Motor neuron (in vitro differentiated cells): ENCODE measurements around the gene NTN1. TPM values are rescaled to one million over a fixed set of nuclear protein-coding genes. Genes with fewer than 3 reads are reported as not detected.

Experiments
- ATAC-seq, 8 experiments: fragments of 200-7000 bp; cut with Tn5 transposase; replicated peaks in 6 of 8; 2 replicates each; pipeline ENCODE4 v1.8.0; 2021; ENCODE audit warnings: mild to moderate bottlenecking in 8 of 8, moderate library complexity in 8 of 8
- H3K27ac ChIP-seq, 2 donors: fragments of 250-450 bp; sonication (Bioruptor Pico); 2 replicates each; pipeline ENCODE4 v1.9.0; 2021; ENCODE audit warnings: antibody characterized with exemption in 2 of 2, mild to moderate bottlenecking in 2 of 2, moderate library complexity in 1 of 2
- H3K4me1 ChIP-seq, 2 donors: fragments of 250-450 bp; sonication (Bioruptor Pico); replicated peaks in 1 of 2; 2 replicates each; pipeline ENCODE4 v1.6.1; 2021; ENCODE audit warnings: antibody characterized with exemption in 2 of 2, mild to moderate bottlenecking in 2 of 2, moderate library complexity in 1 of 2
- H3K4me3 ChIP-seq, 5 donors: fragments of 250-450 bp; sonication (Bioruptor Pico); 2 replicates each; pipeline ENCODE4 v1.9.0; 2021; ENCODE audit warnings: antibody characterized with exemption in 5 of 5, mild to moderate bottlenecking in 5 of 5, moderate library complexity in 4 of 5
- WGBS, 10 experiments: fragments of 450-650 bp; shearing (Covaris generic); methylation state at CpG; one replicate each; pipeline ENCODE4 v1.0.0; 2022; 5-methylcytosine and 5-hydroxymethylcytosine counted together
- in situ Hi-C, 9 experiments: fragments of 400-800 bp; cut with MboI; loops; one replicate each; pipeline ENCODE4 v1.15.0; 2021; ENCODE audit warnings: low sequenced_read_pairs in 9 of 9, low pct_unique_long_range_greater_than_20kb in 2 of 9; ENCODE audit not compliant: unreplicated experiment in 9 of 9
- total RNA-seq, 8 experiments: library from RNA; unstranded; fragments of 300-600 nt; gene quantifications; 2 replicates each; pipeline versions ENCODE4 v1.2.3 to v1.2.4, GENCODE V29; 2022

Gene NTN1
- total RNA-seq, 8 experiments from 2014 or later, result 8.0 to 491 (median 16.4) TPM

GRCh38 chr17:9240659-9241370, 219.5 kb downstream of the NTN1 start:
- H3K4me1 ChIP-seq, result peaks cover 61 to 64% of the 10 kb centered on the region in 2 donors
- ATAC-seq, result peak; percentile 1 to 61 (median 55)
- WGBS, 10 experiments, result 0 to 78% (median 24%) methylated on average over 1 to 3 of the region's 17 CpGs; no CpG with 5 or more reads in 6 of the 10 experiments
- H3K4me3 ChIP-seq, result peak overlapping the region in 3 of 5 donors; percentile 22 to 32 (median 23)
- in situ Hi-C loops, result loop anchor here in 1 of 9 experiments (25.0 kb wide), 2 partner anchors 96 to 229 kb away; partner anchors contain the start of gene NTN1
- peak overlapping the region; percentile 77 to 94 for H3K27ac ChIP-seq

- in situ Hi-C loops, result loop anchor here in 1 of 9 experiments (25.0 kb wide), 2 partner anchors 96 to 229 kb away; partner anchors contain the start of gene NTN1
- ATAC-seq, result peak in 1 of 8 experiments; percentile 0
- peak overlapping the region; percentile 77 to 94 for H3K27ac ChIP-seq
- WGBS, 10 experiments, result 34 to 75% (median 43%) methylated on average over 1 to 4 of the region's 10 CpGs; no CpG with 5 or more reads in 5 of the 10 experiments
- no peak overlapping the region for H3K4me3 ChIP-seq
- peaks cover 56 to 68% of the 10 kb centered on the region in 2 donors for H3K4me1 ChIP-seq
These were observed 220.0 kb downstream of the NTN1 start for GRCh38 chr17:9241371-9241712.

- no peak overlapping the region for H3K27ac ChIP-seq
These were observed 220.6 kb downstream of the NTN1 start for GRCh38 chr17:9241774-9242496.

GRCh38 chr17:9242497-9242881, 221.2 kb downstream of the NTN1 start:
- H3K27ac ChIP-seq, result no peak overlapping the region
- 72 to 75% methylated on average over 4 to 5 of the region's 16 CpGs; no CpG with 5 or more reads in 8 of the 10 experiments for WGBS, 10 experiments
- in situ Hi-C loops, result loop anchor here in 1 of 9 experiments (25.0 kb wide), 2 partner anchors 95 to 230 kb away; partner anchors contain the start of gene NTN1
- peaks cover 45 to 68% of the 10 kb centered on the region in 2 donors for H3K4me1 ChIP-seq
- no peak for ATAC-seq
- H3K4me3 ChIP-seq, result no peak overlapping the region

More at GRCh38 chr17:9241774-9242496, 220.6 kb downstream of the NTN1 start:
- no peak overlapping the region for H3K4me3 ChIP-seq
- H3K4me1 ChIP-seq, result peaks cover 50 to 68% of the 10 kb centered on the region in 2 donors
- in situ Hi-C loops, result loop anchor here in 1 of 9 experiments (25.0 kb wide), 2 partner anchors 95 to 230 kb away; partner anchors contain the start of gene NTN1
- no peak for ATAC-seq
- 80 to 100% (median 94%) methylated on average over 1 to 2 of the region's 16 CpGs; no CpG with 5 or more reads in 5 of the 10 experiments for WGBS, 10 experiments

GRCh38 chr17:9242983-9243382, 221.7 kb downstream of the NTN1 start:
- 68 to 100% (median 90%) methylated on average over 1 to 6 of the region's 8 CpGs; no CpG with 5 or more reads in 5 of the 10 experiments for WGBS, 10 experiments
- no peak overlapping the region for H3K27ac ChIP-seq
- in situ Hi-C loops, result loop anchor here in 1 of 9 experiments (25.0 kb wide), 2 partner anchors 94 to 231 kb away; partner anchors contain the start of gene NTN1
- H3K4me3 ChIP-seq, result no peak overlapping the region
- peaks cover 40 to 68% of the 10 kb centered on the region in 2 donors for H3K4me1 ChIP-seq
- no peak for ATAC-seq

GRCh38 chr17:9244066-9245052, 223.0 kb downstream of the NTN1 start:
- ATAC-seq, result no peak
- in situ Hi-C loops, result loop anchor here in 1 of 9 experiments (25.0 kb wide), 2 partner anchors 93 to 232 kb away; partner anchors contain the start of gene NTN1
- H3K27ac ChIP-seq, result no peak overlapping the region
- no peak overlapping the region for H3K4me3 ChIP-seq
- 36 to 96% (median 73%) methylated on average over 3 to 12 of the region's 21 CpGs; no CpG with 5 or more reads in 2 of the 10 experiments for WGBS, 10 experiments
- peaks cover 31 to 63% of the 10 kb centered on the region in 2 donors for H3K4me1 ChIP-seq

- Histone ChIP-seq H3K4me3 (no peak overlapping the region), H3K27ac (peak overlapping the region in 1 of 2 donors; percentile 25), H3K4me1 (peaks cover 17 to 44% of the 10 kb centered on the region in 2 donors)
- peak in 4 of 8 experiments; percentile 14 to 73 (median 40) for ATAC-seq
- in situ Hi-C loops, result loop anchor here in 1 of 9 experiments (25.0 kb wide), 2 partner anchors 90 to 235 kb away; partner anchors contain the start of gene NTN1
- 58 to 94% (median 81%) methylated on average over 1 to 11 of the region's 21 CpGs; no CpG with 5 or more reads in 4 of the 10 experiments for WGBS, 10 experiments
These were observed 226.2 kb downstream of the NTN1 start for GRCh38 chr17:9247401-9247938.

- 50 to 100% (median 67%) methylated on average over 2 to 13 of the region's 21 CpGs; no CpG with 5 or more reads in 4 of the 10 experiments for WGBS, 10 experiments
- H3K4me3 ChIP-seq, result no peak overlapping the region
- H3K27ac ChIP-seq, result peak overlapping the region in 1 of 2 donors; percentile 71
- peaks cover 12 to 36% of the 10 kb centered on the region in 2 donors for H3K4me1 ChIP-seq
- in situ Hi-C loops, result loop anchor here in 1 of 9 experiments (25.0 kb wide), 2 partner anchors 88 to 237 kb away; partner anchors contain the start of gene NTN1
- ATAC-seq, result peak in 5 of 8 experiments; percentile 30 to 71 (median 63)
These were observed 228.1 kb downstream of the NTN1 start for GRCh38 chr17:9249245-9249953.

GRCh38 chr17:9251273-9251672, 230.0 kb downstream of the NTN1 start:
- no peak for ATAC-seq
- WGBS, 10 experiments, result 65 to 90% (median 81%) methylated on average over 2 to 9 of the region's 12 CpGs; no CpG with 5 or more reads in 2 of the 10 experiments
- in situ Hi-C loops, result loop anchor here in 1 of 9 experiments (25.0 kb wide), 1 partner anchor 286 kb away; no protein-coding TSS in a partner anchor
- Histone ChIP-seq H3K27ac (no peak overlapping the region), H3K4me1 (peaks cover 15 to 35% of the 10 kb centered on the region in 2 donors), H3K4me3 (no peak overlapping the region)

GRCh38 chr17:9253308-9253707, 232.0 kb downstream of the NTN1 start:
- in situ Hi-C loops, result loop anchor here in 1 of 9 experiments (25.0 kb wide), 1 partner anchor 284 kb away; no protein-coding TSS in a partner anchor
- WGBS, 10 experiments, result 80 to 100% (median 90%) methylated on average over 1 to 2 of the region's 3 CpGs; no CpG with 5 or more reads in 5 of the 10 experiments
- ATAC-seq, result peak in 1 of 8 experiments; percentile 16
- Histone ChIP-seq H3K27ac (no peak overlapping the region), H3K4me3 (no peak overlapping the region), H3K4me1 (peaks cover 18 to 32% of the 10 kb centered on the region in 2 donors)

GRCh38 chr17:9254841-9255240, 233.5 kb downstream of the NTN1 start:
- Histone ChIP-seq H3K27ac (no peak overlapping the region), H3K4me3 (no peak overlapping the region), H3K4me1 (peaks cover 8 to 28% of the 10 kb centered on the region in 2 donors)
- in situ Hi-C loops, result loop anchor here in 1 of 9 experiments (25.0 kb wide), 1 partner anchor 282 kb away; no protein-coding TSS in a partner anchor
- WGBS, 10 experiments, result 0 to 100% (median 100%) methylated on average over 1 to 2 of the region's 2 CpGs; no CpG with 5 or more reads in 2 of the 10 experiments
- no peak for ATAC-seq
